ENCODE measurements around the gene LBP.

DNA sequence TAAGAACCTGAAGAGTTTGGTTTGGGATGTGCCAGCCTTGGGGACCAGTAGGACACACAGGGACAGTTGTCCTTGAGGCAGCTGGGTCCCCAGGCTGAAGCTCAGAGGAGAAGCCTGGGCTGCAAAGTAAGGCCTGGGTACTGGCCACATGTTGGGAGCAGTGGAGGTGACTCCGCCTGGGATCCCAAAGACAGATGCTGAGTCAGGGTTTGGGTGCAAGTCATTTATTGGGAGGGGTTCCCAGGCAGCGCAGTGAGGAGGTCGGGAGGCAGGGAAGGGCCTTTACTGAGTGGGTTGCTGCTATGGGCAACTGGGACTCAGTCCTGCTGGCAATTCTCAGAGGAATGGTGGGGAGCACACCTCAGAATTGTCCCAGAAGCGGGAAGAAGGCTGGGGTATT, 29.9 kb upstream of the LBP start:
- TF ChIP-seq, protein P1, sequence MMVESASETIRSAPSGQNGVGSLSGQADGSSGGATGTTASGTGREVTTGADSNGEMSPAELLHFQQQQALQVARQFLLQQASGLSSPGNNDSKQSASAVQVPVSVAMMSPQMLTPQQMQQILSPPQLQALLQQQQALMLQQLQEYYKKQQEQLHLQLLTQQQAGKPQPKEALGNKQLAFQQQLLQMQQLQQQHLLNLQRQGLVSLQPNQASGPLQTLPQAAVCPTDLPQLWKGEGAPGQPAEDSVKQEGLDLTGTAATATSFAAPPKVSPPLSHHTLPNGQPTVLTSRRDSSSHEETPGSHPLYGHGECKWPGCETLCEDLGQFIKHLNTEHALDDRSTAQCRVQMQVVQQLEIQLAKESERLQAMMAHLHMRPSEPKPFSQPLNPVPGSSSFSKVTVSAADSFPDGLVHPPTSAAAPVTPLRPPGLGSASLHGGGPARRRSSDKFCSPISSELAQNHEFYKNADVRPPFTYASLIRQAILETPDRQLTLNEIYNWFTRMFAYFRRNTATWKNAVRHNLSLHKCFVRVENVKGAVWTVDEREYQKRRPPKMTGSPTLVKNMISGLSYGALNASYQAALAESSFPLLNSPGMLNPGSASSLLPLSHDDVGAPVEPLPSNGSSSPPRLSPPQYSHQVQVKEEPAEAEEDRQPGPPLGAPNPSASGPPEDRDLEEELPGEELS (CRISPR knock-in tag; IDR thresholded peaks at IDR 0.05): no peak
- TF ChIP-seq GABPB1 (CRISPR knock-in tag; IDR thresholded peaks at IDR 0.05) (no peak), FOXP1 (CRISPR knock-in tag; IDR thresholded peaks at IDR 0.05; ENCODE audit: borderline replicate concordance) (no peak), ELF4 (CRISPR knock-in tag; IDR thresholded peaks at IDR 0.05; ENCODE audit: low read depth) (no peak), ESRRA (CRISPR knock-in tag; IDR thresholded peaks at IDR 0.05; ENCODE audit: borderline replicate concordance) (no peak), TEAD4 (CRISPR knock-in tag; IDR thresholded peaks at IDR 0.05) (no peak), ZNF121 (CRISPR knock-in tag; IDR thresholded peaks at IDR 0.05) (no peak), ZNF317 (CRISPR knock-in tag; IDR thresholded peaks at IDR 0.05; ENCODE audit: borderline replicate concordance, low read depth) (no peak), CBFB (CRISPR knock-in tag; IDR thresholded peaks at IDR 0.05; ENCODE audit: low read depth) (no peak)
- TF ChIP-seq, protein P2, sequence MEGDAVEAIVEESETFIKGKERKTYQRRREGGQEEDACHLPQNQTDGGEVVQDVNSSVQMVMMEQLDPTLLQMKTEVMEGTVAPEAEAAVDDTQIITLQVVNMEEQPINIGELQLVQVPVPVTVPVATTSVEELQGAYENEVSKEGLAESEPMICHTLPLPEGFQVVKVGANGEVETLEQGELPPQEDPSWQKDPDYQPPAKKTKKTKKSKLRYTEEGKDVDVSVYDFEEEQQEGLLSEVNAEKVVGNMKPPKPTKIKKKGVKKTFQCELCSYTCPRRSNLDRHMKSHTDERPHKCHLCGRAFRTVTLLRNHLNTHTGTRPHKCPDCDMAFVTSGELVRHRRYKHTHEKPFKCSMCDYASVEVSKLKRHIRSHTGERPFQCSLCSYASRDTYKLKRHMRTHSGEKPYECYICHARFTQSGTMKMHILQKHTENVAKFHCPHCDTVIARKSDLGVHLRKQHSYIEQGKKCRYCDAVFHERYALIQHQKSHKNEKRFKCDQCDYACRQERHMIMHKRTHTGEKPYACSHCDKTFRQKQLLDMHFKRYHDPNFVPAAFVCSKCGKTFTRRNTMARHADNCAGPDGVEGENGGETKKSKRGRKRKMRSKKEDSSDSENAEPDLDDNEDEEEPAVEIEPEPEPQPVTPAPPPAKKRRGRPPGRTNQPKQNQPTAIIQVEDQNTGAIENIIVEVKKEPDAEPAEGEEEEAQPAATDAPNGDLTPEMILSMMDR (IDR thresholded peaks at IDR 0.05): no peak
- TF ChIP-seq, protein P3, sequence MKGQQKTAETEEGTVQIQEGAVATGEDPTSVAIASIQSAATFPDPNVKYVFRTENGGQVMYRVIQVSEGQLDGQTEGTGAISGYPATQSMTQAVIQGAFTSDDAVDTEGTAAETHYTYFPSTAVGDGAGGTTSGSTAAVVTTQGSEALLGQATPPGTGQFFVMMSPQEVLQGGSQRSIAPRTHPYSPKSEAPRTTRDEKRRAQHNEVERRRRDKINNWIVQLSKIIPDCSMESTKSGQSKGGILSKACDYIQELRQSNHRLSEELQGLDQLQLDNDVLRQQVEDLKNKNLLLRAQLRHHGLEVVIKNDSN (CRISPR knock-in tag; IDR thresholded peaks at IDR 0.05): no peak

All from WTC11 (cell line).